GM12892 (cell line): Measurements from ENCODE around the gene POLD3.

Experiments
- POLR2A ChIP-seq: IDR thresholded peaks from 2 replicates; pipeline ENCODE4 v1.6.1; 2011; ENCODE audit warnings: low read depth, low read length, control low read depth
- POLR2AphosphoS5 ChIP-seq: IDR thresholded peaks from 2 replicates; pipeline ENCODE4 v1.6.1; 2011; ENCODE audit warnings: low read depth, low read length, control low read depth
- TAF1 ChIP-seq: IDR thresholded peaks from 2 replicates; pipeline ENCODE4 v1.6.1; 2011; ENCODE audit warnings: low read depth, mild to moderate bottlenecking, control low read depth, low read length, borderline replicate concordance

DNA sequence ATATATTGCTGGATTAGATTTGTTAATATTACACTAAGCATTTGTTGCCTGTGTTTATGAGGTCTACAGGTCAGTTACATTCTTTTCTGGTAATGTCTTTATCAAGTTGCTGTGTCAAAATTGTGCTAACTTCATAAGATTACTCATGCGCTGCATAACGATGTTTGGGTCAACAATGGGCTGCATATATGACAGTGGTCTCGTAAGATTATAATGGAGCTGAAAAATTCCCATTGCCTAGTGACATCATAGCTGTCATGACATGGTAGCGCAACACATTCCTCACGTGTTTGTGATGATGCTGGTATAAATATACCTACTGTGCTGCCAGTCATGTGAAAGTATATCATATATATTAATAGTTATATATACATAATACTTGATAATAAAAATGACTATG, 34.2 kb downstream of the POLD3 start:
- TF ChIP-seq POLR2A = no peak
- TF ChIP-seq TAF1 = no peak
- no peak for TF ChIP-seq POLR2AphosphoS5
